ENCODE data around the gene ZNF512. TPM values are rescaled to one million over a fixed set of nuclear protein-coding genes. Genes with fewer than 3 reads are reported as not detected.
A peak's percentile ranks its signal among the peaks of the same experiment; 100 is the strongest.

The ZNF512 gene
- total and polyA plus RNA-seq, 2 experiments from 2014 or later = 16.1 to 16.7 TPM

DNA sequence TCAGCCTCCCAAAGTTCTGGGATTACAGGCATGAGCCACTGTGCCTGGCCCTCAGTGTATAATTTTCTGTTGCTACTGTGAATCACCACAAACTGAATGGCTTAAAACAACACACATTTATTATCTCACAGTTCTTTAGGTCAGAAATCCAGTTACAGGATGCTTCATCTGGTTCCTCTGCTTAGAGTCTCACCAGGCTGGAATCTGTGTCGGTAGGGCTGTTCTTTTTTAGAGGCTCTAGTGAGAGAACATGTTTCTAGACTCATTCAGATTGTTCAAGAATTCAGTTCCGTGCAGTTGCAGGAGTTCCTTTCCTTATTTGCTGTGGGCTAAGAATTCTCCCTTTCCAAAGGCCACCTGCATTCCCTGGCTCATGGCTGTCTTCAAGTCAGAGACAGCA, 23.8 kb downstream of the ZNF512 start:
- no peaks in the 10 kb centered on the region for H3K4me1 ChIP-seq (ENCODE audit: insufficient read depth)
- H3K36me3 ChIP-seq (ENCODE audit: low read depth) = peaks cover 25% of the 10 kb centered on the region; the same call in 1 of the 2 replicates
- no peak overlapping the region for H3K4me3 ChIP-seq
- no peaks in the 10 kb centered on the region for H3K9me3 ChIP-seq (ENCODE audit: low read depth)
- H2AFZ ChIP-seq = no peak overlapping the region
- no peaks in the 10 kb centered on the region for H3K9me2 ChIP-seq (ENCODE audit: insufficient read depth)
- no peak for TF ChIP-seq EZH2phosphoT487 (IDR thresholded peaks at IDR 0.05; ENCODE audit: insufficient read depth, low read depth)
- TF ChIP-seq EZH2 (IDR thresholded peaks at IDR 0.05; ENCODE audit: insufficient read depth, poor library complexity, severe bottlenecking) = no peak
- peak; percentile 52 for DNase-seq
- peaks cover 11% of the 10 kb centered on the region for H3F3A ChIP-seq (ENCODE audit: insufficient read depth)
- in situ Hi-C loops (cut with MboI) = no loop called here
- WGBS, 2 experiments (ENCODE audit: low coverage in 1 of 2, low lambda C conversion rate in 2 of 2, missing lambda C conversion rate in 2 of 2) = 85 to 89% methylated on average over 2 of the region's 2 CpGs
- H3K9ac ChIP-seq = no peak overlapping the region
- H3K27me3 ChIP-seq (replicated peaks; ENCODE audit: insufficient read depth) = no peaks in the 10 kb centered on the region
- H3K4me2 ChIP-seq (ENCODE audit: unreplicated experiment) = no peak overlapping the region
- H3K27ac ChIP-seq = peak overlapping the region; percentile 17; the same call in 1 of the 2 replicates
- no peaks in the 10 kb centered on the region for H4K20me1 ChIP-seq (ENCODE audit: insufficient read depth)
- H3K79me2 ChIP-seq (ENCODE audit: insufficient read depth) = peaks cover 11% of the 10 kb centered on the region; the same call in 1 of the 2 replicates

- Histone ChIP-seq H3K9me2 (ENCODE audit: insufficient read depth) (no peaks in the 10 kb centered on the region), H3K79me2 (ENCODE audit: insufficient read depth) (peaks cover 15% of the 10 kb centered on the region; the same call in 1 of the 2 replicates), H3K4me3 (no peak overlapping the region), H3K4me2 (ENCODE audit: unreplicated experiment) (no peak overlapping the region), H4K20me1 (ENCODE audit: insufficient read depth) (no peaks in the 10 kb centered on the region), H3F3A (ENCODE audit: insufficient read depth) (no peaks in the 10 kb centered on the region), H3K27me3 (replicated peaks; ENCODE audit: insufficient read depth) (no peaks in the 10 kb centered on the region), H2AFZ (no peak overlapping the region), H3K9ac (no peak overlapping the region), H3K27ac (no peak overlapping the region), H3K36me3 (ENCODE audit: low read depth) (peaks cover 40% of the 10 kb centered on the region), H3K4me1 (ENCODE audit: insufficient read depth) (no peaks in the 10 kb centered on the region), H3K9me3 (ENCODE audit: low read depth) (no peaks in the 10 kb centered on the region)
- in situ Hi-C loops (cut with MboI) = no loop called here
- 98 to 99% methylated on average over 2 of the region's 2 CpGs for WGBS, 2 experiments (ENCODE audit: low coverage in 1 of 2, low lambda C conversion rate in 2 of 2, missing lambda C conversion rate in 2 of 2)
- no peak for DNase-seq
- TF ChIP-seq EZH2 (IDR thresholded peaks at IDR 0.05; ENCODE audit: insufficient read depth, poor library complexity, severe bottlenecking) = no peak
- TF ChIP-seq EZH2phosphoT487 (IDR thresholded peaks at IDR 0.05; ENCODE audit: insufficient read depth, low read depth) = no peak
Observed at GRCh38 chr2:27613985-27614384, 31.1 kb downstream of the ZNF512 start.

DNA sequence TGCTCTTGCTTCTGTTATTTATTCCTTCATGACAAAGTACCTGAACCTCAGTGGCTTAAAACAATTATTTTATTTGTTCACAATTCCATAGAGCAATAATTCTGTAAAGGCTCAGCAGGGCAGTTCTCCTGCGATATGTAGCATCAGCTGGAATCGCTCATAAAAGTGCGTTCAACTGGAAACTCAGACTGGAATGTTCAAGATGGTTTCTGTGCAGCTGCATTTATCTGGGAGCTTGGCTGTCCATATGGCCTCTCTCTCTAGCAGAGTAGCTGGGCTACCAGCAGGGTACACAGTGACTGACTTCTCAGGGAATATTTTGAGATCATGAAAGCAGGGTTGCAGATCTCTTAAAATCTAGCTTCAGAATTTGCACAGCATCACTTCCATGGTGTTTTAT, 32.5 kb downstream of the ZNF512 start:
- DNase-seq = no peak
- Histone ChIP-seq H3K9ac (no peak overlapping the region), H3K27ac (no peak overlapping the region), H3K4me2 (ENCODE audit: unreplicated experiment) (no peak overlapping the region), H3K9me2 (ENCODE audit: insufficient read depth) (no peaks in the 10 kb centered on the region), H2AFZ (no peak overlapping the region), H3K9me3 (ENCODE audit: low read depth) (no peaks in the 10 kb centered on the region), H3K4me1 (ENCODE audit: insufficient read depth) (no peaks in the 10 kb centered on the region), H3K4me3 (no peak overlapping the region), H3K79me2 (ENCODE audit: insufficient read depth) (peaks cover 11% of the 10 kb centered on the region; the same call in 1 of the 2 replicates), H3K27me3 (replicated peaks; ENCODE audit: insufficient read depth) (no peaks in the 10 kb centered on the region), H4K20me1 (ENCODE audit: insufficient read depth) (no peaks in the 10 kb centered on the region), H3F3A (ENCODE audit: insufficient read depth) (no peaks in the 10 kb centered on the region), H3K36me3 (ENCODE audit: low read depth) (peaks cover 40% of the 10 kb centered on the region)
- WGBS, 2 experiments (ENCODE audit: low coverage in 1 of 2, low lambda C conversion rate in 2 of 2, missing lambda C conversion rate in 2 of 2) = 96 to 99% methylated on average over 3 of the region's 3 CpGs
- in situ Hi-C loops (cut with MboI) = no loop called here
- TF ChIP-seq EZH2phosphoT487 (IDR thresholded peaks at IDR 0.05; ENCODE audit: insufficient read depth, low read depth) (no peak), EZH2 (IDR thresholded peaks at IDR 0.05; ENCODE audit: insufficient read depth, poor library complexity, severe bottlenecking) (no peak)

GRCh38 chr2:27621524-27621923, 38.7 kb downstream of the ZNF512 start:
- in situ Hi-C loops (cut with MboI) = no loop called here
- 91 to 100% methylated on average over 1 of the region's 1 CpG for WGBS, 2 experiments (ENCODE audit: low coverage in 1 of 2, low lambda C conversion rate in 2 of 2, missing lambda C conversion rate in 2 of 2)
- DNase-seq = no peak
- H3F3A ChIP-seq (ENCODE audit: insufficient read depth) = peaks cover 32% of the 10 kb centered on the region
- no peaks in the 10 kb centered on the region for H3K9me2 ChIP-seq (ENCODE audit: insufficient read depth)
- no peaks in the 10 kb centered on the region for H3K27me3 ChIP-seq (replicated peaks; ENCODE audit: insufficient read depth)
- no peak overlapping the region for H3K27ac ChIP-seq
- no peaks in the 10 kb centered on the region for H3K9me3 ChIP-seq (ENCODE audit: low read depth)
- H4K20me1 ChIP-seq (ENCODE audit: insufficient read depth) = no peaks in the 10 kb centered on the region
- no peaks in the 10 kb centered on the region for H3K79me2 ChIP-seq (ENCODE audit: insufficient read depth)
- H3K4me3 ChIP-seq = no peak overlapping the region
- no peak overlapping the region for H2AFZ ChIP-seq
- H3K4me1 ChIP-seq (ENCODE audit: insufficient read depth) = peaks cover 21% of the 10 kb centered on the region
- H3K4me2 ChIP-seq (ENCODE audit: unreplicated experiment) = no peak overlapping the region
- no peak overlapping the region for H3K9ac ChIP-seq
- TF ChIP-seq EZH2phosphoT487 (IDR thresholded peaks at IDR 0.05; ENCODE audit: insufficient read depth, low read depth) (no peak), EZH2 (IDR thresholded peaks at IDR 0.05; ENCODE audit: insufficient read depth, poor library complexity, severe bottlenecking) (no peak)
- peaks cover 24% of the 10 kb centered on the region for H3K36me3 ChIP-seq (ENCODE audit: low read depth)

All from GM23248 (cell line).